ENCODE measurements around the gene GET3. TPM values are rescaled to one million over a fixed set of nuclear protein-coding genes. Genes with fewer than 3 reads are reported as not detected.

GET3 gene
- total and polyA plus RNA-seq, 2 of the 13 experiments (the other 11 are each of a cell fraction or from before 2014, with no cell fraction given) = 57.7 to 59.4 TPM

GRCh38 chr19:12790628-12791344, 53.5 kb downstream of the GET3 start (continued):
- TF ChIP-seq ZNF574 (CRISPR knock-in tag; IDR thresholded peaks at IDR 0.05) (no peak), NFIC (IDR thresholded peaks at IDR 0.05; ENCODE audit: low read length) (no peak), STAT5B (CRISPR knock-in tag; IDR thresholded peaks at IDR 0.05) (no peak), FOXC1 (CRISPR knock-in tag; IDR thresholded peaks at IDR 0.05; ENCODE audit: borderline replicate concordance) (no peak), YEATS4 (CRISPR knock-in tag; IDR thresholded peaks at IDR 0.05; ENCODE audit: borderline replicate concordance) (no peak), SALL1 (CRISPR knock-in tag; IDR thresholded peaks at IDR 0.05) (no peak), FOXP1 (IDR thresholded peaks at IDR 0.05) (no peak), FOXP1 (CRISPR knock-in tag; IDR thresholded peaks at IDR 0.05) (no peak), NBN (conservative IDR thresholded peaks at IDR 0.05) (no peak), ZNF20 (CRISPR knock-in tag; IDR thresholded peaks at IDR 0.05) (no peak), U2AF2 (IDR thresholded peaks at IDR 0.05; ENCODE audit: low read depth, low read length) (no peak), ZC3H13 (CRISPR knock-in tag; IDR thresholded peaks at IDR 0.05) (no peak)
- TF ChIP-seq, protein P1, sequence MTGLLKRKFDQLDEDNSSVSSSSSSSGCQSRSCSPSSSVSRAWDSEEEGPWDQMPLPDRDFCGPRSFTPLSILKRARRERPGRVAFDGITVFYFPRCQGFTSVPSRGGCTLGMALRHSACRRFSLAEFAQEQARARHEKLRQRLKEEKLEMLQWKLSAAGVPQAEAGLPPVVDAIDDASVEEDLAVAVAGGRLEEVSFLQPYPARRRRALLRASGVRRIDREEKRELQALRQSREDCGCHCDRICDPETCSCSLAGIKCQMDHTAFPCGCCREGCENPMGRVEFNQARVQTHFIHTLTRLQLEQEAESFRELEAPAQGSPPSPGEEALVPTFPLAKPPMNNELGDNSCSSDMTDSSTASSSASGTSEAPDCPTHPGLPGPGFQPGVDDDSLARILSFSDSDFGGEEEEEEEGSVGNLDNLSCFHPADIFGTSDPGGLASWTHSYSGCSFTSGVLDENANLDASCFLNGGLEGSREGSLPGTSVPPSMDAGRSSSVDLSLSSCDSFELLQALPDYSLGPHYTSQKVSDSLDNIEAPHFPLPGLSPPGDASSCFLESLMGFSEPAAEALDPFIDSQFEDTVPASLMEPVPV (CRISPR knock-in tag; IDR thresholded peaks at IDR 0.05) = 0 out of 2 replicates have a peak, but pooled peaks have one; percentile 16
- TF ChIP-seq, protein P2, sequence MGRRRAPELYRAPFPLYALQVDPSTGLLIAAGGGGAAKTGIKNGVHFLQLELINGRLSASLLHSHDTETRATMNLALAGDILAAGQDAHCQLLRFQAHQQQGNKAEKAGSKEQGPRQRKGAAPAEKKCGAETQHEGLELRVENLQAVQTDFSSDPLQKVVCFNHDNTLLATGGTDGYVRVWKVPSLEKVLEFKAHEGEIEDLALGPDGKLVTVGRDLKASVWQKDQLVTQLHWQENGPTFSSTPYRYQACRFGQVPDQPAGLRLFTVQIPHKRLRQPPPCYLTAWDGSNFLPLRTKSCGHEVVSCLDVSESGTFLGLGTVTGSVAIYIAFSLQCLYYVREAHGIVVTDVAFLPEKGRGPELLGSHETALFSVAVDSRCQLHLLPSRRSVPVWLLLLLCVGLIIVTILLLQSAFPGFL (CRISPR knock-in tag; IDR thresholded peaks at IDR 0.05) = no peak
- TF ChIP-seq, protein P3, sequence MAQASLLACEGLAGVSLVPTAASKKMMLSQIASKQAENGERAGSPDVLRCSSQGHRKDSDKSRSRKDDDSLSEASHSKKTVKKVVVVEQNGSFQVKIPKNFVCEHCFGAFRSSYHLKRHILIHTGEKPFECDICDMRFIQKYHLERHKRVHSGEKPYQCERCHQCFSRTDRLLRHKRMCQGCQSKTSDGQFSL (CRISPR knock-in tag; IDR thresholded peaks at IDR 0.05) = no peak
- TF ChIP-seq, protein P4, sequence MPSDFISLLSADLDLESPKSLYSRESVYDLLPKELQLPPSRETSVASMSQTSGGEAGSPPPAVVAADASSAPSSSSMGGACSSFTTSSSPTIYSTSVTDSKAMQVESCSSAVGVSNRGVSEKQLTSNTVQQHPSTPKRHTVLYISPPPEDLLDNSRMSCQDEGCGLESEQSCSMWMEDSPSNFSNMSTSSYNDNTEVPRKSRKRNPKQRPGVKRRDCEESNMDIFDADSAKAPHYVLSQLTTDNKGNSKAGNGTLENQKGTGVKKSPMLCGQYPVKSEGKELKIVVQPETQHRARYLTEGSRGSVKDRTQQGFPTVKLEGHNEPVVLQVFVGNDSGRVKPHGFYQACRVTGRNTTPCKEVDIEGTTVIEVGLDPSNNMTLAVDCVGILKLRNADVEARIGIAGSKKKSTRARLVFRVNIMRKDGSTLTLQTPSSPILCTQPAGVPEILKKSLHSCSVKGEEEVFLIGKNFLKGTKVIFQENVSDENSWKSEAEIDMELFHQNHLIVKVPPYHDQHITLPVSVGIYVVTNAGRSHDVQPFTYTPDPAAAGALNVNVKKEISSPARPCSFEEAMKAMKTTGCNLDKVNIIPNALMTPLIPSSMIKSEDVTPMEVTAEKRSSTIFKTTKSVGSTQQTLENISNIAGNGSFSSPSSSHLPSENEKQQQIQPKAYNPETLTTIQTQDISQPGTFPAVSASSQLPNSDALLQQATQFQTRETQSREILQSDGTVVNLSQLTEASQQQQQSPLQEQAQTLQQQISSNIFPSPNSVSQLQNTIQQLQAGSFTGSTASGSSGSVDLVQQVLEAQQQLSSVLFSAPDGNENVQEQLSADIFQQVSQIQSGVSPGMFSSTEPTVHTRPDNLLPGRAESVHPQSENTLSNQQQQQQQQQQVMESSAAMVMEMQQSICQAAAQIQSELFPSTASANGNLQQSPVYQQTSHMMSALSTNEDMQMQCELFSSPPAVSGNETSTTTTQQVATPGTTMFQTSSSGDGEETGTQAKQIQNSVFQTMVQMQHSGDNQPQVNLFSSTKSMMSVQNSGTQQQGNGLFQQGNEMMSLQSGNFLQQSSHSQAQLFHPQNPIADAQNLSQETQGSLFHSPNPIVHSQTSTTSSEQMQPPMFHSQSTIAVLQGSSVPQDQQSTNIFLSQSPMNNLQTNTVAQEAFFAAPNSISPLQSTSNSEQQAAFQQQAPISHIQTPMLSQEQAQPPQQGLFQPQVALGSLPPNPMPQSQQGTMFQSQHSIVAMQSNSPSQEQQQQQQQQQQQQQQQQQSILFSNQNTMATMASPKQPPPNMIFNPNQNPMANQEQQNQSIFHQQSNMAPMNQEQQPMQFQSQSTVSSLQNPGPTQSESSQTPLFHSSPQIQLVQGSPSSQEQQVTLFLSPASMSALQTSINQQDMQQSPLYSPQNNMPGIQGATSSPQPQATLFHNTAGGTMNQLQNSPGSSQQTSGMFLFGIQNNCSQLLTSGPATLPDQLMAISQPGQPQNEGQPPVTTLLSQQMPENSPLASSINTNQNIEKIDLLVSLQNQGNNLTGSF (CRISPR knock-in tag; IDR thresholded peaks at IDR 0.05) = no peak
- TF ChIP-seq, protein P5, sequence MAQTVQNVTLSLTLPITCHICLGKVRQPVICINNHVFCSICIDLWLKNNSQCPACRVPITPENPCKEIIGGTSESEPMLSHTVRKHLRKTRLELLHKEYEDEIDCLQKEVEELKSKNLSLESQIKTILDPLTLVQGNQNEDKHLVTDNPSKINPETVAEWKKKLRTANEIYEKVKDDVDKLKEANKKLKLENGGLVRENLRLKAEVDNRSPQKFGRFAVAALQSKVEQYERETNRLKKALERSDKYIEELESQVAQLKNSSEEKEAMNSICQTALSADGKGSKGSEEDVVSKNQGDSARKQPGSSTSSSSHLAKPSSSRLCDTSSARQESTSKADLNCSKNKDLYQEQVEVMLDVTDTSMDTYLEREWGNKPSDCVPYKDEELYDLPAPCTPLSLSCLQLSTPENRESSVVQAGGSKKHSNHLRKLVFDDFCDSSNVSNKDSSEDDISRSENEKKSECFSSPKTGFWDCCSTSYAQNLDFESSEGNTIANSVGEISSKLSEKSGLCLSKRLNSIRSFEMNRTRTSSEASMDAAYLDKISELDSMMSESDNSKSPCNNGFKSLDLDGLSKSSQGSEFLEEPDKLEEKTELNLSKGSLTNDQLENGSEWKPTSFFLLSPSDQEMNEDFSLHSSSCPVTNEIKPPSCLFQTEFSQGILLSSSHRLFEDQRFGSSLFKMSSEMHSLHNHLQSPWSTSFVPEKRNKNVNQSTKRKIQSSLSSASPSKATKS (CRISPR knock-in tag; IDR thresholded peaks at IDR 0.05) = no peak

Measured in HepG2 (cell line).